ENCODE measurements around the gene CORO7. TPM values are rescaled to one million over a fixed set of nuclear protein-coding genes. Genes with fewer than 3 reads are reported as not detected.

CORO7 gene
- polyA plus RNA-seq, 1 donor from 2014 or later, result 57.6 TPM

- Histone ChIP-seq H3K27ac (ENCODE audit: low read length) (no peak overlapping the region), H3K27me3 (ENCODE audit: insufficient read depth, low read depth, low read length) (no peaks in the 10 kb centered on the region), H3K4me2 (ENCODE audit: low read length) (no peak overlapping the region), H3K36me3 (ENCODE audit: insufficient read depth, low read length) (no peaks in the 10 kb centered on the region), H4K20me1 (ENCODE audit: insufficient read depth) (no peaks in the 10 kb centered on the region), H3K4me3 (ENCODE audit: low read length) (no peak overlapping the region), H3F3A (ENCODE audit: insufficient read depth, low read length, poor library complexity, severe bottlenecking) (no peaks in the 10 kb centered on the region), H2AFZ (ENCODE audit: low read depth, low read length) (no peak overlapping the region), H3K9me2 (ENCODE audit: insufficient read depth, low read length) (no peaks in the 10 kb centered on the region), H3K79me2 (replicated peaks; ENCODE audit: insufficient read depth, low read length) (peaks cover under 1% of the 10 kb centered on the region), H3K9me3 (ENCODE audit: low read length) (no peaks in the 10 kb centered on the region), H3K9ac (ENCODE audit: low read length) (no peak overlapping the region)
- TF ChIP-seq, protein P1, sequence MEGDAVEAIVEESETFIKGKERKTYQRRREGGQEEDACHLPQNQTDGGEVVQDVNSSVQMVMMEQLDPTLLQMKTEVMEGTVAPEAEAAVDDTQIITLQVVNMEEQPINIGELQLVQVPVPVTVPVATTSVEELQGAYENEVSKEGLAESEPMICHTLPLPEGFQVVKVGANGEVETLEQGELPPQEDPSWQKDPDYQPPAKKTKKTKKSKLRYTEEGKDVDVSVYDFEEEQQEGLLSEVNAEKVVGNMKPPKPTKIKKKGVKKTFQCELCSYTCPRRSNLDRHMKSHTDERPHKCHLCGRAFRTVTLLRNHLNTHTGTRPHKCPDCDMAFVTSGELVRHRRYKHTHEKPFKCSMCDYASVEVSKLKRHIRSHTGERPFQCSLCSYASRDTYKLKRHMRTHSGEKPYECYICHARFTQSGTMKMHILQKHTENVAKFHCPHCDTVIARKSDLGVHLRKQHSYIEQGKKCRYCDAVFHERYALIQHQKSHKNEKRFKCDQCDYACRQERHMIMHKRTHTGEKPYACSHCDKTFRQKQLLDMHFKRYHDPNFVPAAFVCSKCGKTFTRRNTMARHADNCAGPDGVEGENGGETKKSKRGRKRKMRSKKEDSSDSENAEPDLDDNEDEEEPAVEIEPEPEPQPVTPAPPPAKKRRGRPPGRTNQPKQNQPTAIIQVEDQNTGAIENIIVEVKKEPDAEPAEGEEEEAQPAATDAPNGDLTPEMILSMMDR (IDR thresholded peaks at IDR 0.05; ENCODE audit: poor library complexity, severe bottlenecking), result no peak
- TF ChIP-seq, protein P2, sequence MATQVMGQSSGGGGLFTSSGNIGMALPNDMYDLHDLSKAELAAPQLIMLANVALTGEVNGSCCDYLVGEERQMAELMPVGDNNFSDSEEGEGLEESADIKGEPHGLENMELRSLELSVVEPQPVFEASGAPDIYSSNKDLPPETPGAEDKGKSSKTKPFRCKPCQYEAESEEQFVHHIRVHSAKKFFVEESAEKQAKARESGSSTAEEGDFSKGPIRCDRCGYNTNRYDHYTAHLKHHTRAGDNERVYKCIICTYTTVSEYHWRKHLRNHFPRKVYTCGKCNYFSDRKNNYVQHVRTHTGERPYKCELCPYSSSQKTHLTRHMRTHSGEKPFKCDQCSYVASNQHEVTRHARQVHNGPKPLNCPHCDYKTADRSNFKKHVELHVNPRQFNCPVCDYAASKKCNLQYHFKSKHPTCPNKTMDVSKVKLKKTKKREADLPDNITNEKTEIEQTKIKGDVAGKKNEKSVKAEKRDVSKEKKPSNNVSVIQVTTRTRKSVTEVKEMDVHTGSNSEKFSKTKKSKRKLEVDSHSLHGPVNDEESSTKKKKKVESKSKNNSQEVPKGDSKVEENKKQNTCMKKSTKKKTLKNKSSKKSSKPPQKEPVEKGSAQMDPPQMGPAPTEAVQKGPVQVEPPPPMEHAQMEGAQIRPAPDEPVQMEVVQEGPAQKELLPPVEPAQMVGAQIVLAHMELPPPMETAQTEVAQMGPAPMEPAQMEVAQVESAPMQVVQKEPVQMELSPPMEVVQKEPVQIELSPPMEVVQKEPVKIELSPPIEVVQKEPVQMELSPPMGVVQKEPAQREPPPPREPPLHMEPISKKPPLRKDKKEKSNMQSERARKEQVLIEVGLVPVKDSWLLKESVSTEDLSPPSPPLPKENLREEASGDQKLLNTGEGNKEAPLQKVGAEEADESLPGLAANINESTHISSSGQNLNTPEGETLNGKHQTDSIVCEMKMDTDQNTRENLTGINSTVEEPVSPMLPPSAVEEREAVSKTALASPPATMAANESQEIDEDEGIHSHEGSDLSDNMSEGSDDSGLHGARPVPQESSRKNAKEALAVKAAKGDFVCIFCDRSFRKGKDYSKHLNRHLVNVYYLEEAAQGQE (IDR thresholded peaks at IDR 0.05; ENCODE audit: borderline replicate concordance), result no peak
- no peak for TF ChIP-seq RAD21 (conservative IDR thresholded peaks at IDR 0.05)
- TF ChIP-seq POLR2AphosphoS5 (IDR thresholded peaks at IDR 0.05), result no peak
- no peak for TF ChIP-seq TAF1 (IDR thresholded peaks at IDR 0.05; ENCODE audit: low read depth)
Measured at GRCh38 chr16:4409081-4409932, 7.1 kb downstream of the CORO7 start.

- TF ChIP-seq EZH2 (IDR thresholded peaks at IDR 0.05; ENCODE audit: borderline replicate concordance, insufficient read depth, low read length, poor library complexity, severe bottlenecking) (no peak), SMC3 (conservative IDR thresholded peaks at IDR 0.05; ENCODE audit: poor library complexity) (no peak), MXI1 (conservative IDR thresholded peaks at IDR 0.05; ENCODE audit: poor library complexity, severe bottlenecking) (no peak), RAD21 (conservative IDR thresholded peaks at IDR 0.05) (no peak), EP300 (conservative IDR thresholded peaks at IDR 0.05; ENCODE audit: poor library complexity, severe bottlenecking) (no peak), POLR2AphosphoS5 (IDR thresholded peaks at IDR 0.05) (no peak), TAF1 (IDR thresholded peaks at IDR 0.05; ENCODE audit: low read depth) (no peak)
- TF ChIP-seq, protein P1 (IDR thresholded peaks at IDR 0.05; ENCODE audit: poor library complexity, severe bottlenecking), result no peak
- TF ChIP-seq, protein P2 (IDR thresholded peaks at IDR 0.05; ENCODE audit: borderline replicate concordance), result no peak
- no peaks in the 10 kb centered on the region for H3K27me3 ChIP-seq (ENCODE audit: insufficient read depth, low read depth, low read length)
- H3F3A ChIP-seq (ENCODE audit: insufficient read depth, low read length, poor library complexity, severe bottlenecking), result no peaks in the 10 kb centered on the region
- no peaks in the 10 kb centered on the region for H3K79me2 ChIP-seq (replicated peaks; ENCODE audit: insufficient read depth, low read length)
- no peak overlapping the region for H3K9ac ChIP-seq (ENCODE audit: low read length)
- no peaks in the 10 kb centered on the region for H3K9me2 ChIP-seq (ENCODE audit: insufficient read depth, low read length)
- no peaks in the 10 kb centered on the region for H4K20me1 ChIP-seq (ENCODE audit: insufficient read depth)
- no peak overlapping the region for H3K4me3 ChIP-seq (ENCODE audit: low read length)
- H3K27ac ChIP-seq (ENCODE audit: low read length), result no peak overlapping the region
- no peak overlapping the region for H2AFZ ChIP-seq (ENCODE audit: low read depth, low read length)
- H3K36me3 ChIP-seq (ENCODE audit: insufficient read depth, low read length), result no peaks in the 10 kb centered on the region
- H3K9me3 ChIP-seq (ENCODE audit: low read length), result no peaks in the 10 kb centered on the region
- H3K4me2 ChIP-seq (ENCODE audit: low read length), result no peak overlapping the region
Measured at GRCh38 chr16:4408323-4408690, 8.1 kb downstream of the CORO7 start.

Data from neural cell (in vitro differentiated cells).